Type B pancreatic cell (in vitro differentiated cells): ENCODE data around the gene PAX5. TPM values are rescaled to one million over a fixed set of nuclear protein-coding genes. Genes with fewer than 3 reads are reported as not detected.

Experiments used
- DNase-seq: peaks from one replicate; pipeline ENCODE4 v3.0.0; 2021; ENCODE audit warnings: mixed read lengths; ENCODE audit not compliant: unreplicated experiment; ENCODE audit errors: extremely low spot score
- H3K27ac Mint-ChIP-seq: 2 replicates; pipeline ENCODE4 v1.8.0; 2021; ENCODE audit warnings: mild to moderate bottlenecking, mixed read lengths
- H3K27me3 Mint-ChIP-seq: 2 replicates; pipeline ENCODE4 v1.8.0; 2021; ENCODE audit warnings: mixed read lengths
- H3K36me3 Mint-ChIP-seq: 2 replicates; pipeline ENCODE4 v1.8.0; 2021; ENCODE audit warnings: mixed read lengths
- H3K4me1 Mint-ChIP-seq: one replicate; pipeline ENCODE4 v1.8.0; 2021; ENCODE audit warnings: mixed read lengths; ENCODE audit not compliant: unreplicated experiment
- H3K4me3 Mint-ChIP-seq: 2 replicates; pipeline ENCODE4 v1.8.0; 2021; ENCODE audit warnings: mild to moderate bottlenecking, mixed read lengths
- H3K9me3 Mint-ChIP-seq: 2 replicates; pipeline ENCODE4 v1.8.0; 2021; ENCODE audit warnings: mixed read lengths
- CTCF ChIP-seq: fragments of 200-600 bp; sonication (generic); conservative IDR thresholded peaks from 2 replicates; pipeline ENCODE4 v1.5.0; 2021; ENCODE audit warnings: antibody characterized with exemption, mild to moderate bottlenecking
- total RNA-seq: library from RNA; stranded (reverse); gene quantifications from 2 replicates; pipeline ENCODE4 v1.2.1, GENCODE V29; 2021; ENCODE audit warnings: low replicate concordance

Gene PAX5
- total RNA-seq, 1 donor from 2014 or later = not detected

DNA sequence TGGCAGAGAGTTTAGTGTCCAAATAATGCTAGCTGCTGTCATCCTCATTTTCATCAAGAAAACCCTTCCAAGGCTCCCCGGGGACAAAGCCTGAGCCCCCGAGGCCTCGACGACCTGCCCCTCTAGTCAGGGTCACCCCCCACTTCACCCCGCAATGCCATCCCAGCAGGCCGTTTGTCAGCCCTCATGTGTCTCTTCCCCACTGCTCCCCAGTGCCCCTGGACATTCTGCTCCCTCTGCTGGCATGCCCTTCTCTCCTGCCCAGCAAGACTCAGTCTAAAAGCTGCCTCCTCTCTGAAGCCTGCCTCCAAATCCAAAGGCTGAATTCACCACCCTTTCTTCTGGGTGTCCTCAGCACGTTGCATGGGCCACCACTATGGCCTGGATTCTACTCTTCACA is 59.3 kb downstream of the PAX5 start:
- H3K36me3 Mint-ChIP-seq = no peaks in the 10 kb centered on the region
- H3K4me3 Mint-ChIP-seq = no peak overlapping the region
- peak; percentile 47 for DNase-seq
- peaks cover 59% of the 10 kb centered on the region for H3K27me3 Mint-ChIP-seq
- no peak overlapping the region for H3K27ac Mint-ChIP-seq
- TF ChIP-seq CTCF = no peak
- no peaks in the 10 kb centered on the region for H3K9me3 Mint-ChIP-seq
- H3K4me1 Mint-ChIP-seq = no peaks in the 10 kb centered on the region

DNA sequence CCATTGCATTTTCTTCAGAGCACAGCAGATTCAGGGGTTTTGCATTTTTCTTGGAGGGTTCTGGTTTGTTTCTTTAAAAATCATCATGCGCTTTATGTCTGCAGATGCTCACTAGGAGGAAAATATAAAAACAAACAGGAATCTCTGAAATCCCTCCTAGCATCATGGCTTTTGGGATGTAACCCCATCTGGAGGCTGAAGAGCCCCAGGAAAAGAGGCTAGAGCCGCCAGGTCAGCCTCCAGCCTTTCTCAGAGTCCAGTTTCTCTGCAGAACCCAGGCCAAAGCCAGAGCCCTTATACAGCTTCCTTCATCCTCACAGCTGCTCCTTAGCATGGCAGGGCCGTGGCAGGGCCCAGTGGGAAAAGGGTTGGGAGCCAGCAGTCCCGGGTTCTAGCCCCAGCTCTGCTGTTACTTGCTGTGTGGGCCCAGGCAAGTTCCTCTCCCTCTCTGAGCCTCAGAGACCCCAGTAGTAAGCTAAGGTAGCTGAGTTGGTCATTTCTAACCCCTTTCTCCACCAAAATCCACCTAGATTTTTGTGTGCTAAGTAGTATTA is 62.1 kb downstream of the PAX5 start:
- TF ChIP-seq CTCF = no peak
- no peak overlapping the region for H3K4me3 Mint-ChIP-seq
- no peaks in the 10 kb centered on the region for H3K9me3 Mint-ChIP-seq
- peaks cover 40% of the 10 kb centered on the region for H3K27me3 Mint-ChIP-seq
- no peak overlapping the region for H3K27ac Mint-ChIP-seq
- no peak for DNase-seq
- no peaks in the 10 kb centered on the region for H3K36me3 Mint-ChIP-seq
- H3K4me1 Mint-ChIP-seq = no peaks in the 10 kb centered on the region

DNA sequence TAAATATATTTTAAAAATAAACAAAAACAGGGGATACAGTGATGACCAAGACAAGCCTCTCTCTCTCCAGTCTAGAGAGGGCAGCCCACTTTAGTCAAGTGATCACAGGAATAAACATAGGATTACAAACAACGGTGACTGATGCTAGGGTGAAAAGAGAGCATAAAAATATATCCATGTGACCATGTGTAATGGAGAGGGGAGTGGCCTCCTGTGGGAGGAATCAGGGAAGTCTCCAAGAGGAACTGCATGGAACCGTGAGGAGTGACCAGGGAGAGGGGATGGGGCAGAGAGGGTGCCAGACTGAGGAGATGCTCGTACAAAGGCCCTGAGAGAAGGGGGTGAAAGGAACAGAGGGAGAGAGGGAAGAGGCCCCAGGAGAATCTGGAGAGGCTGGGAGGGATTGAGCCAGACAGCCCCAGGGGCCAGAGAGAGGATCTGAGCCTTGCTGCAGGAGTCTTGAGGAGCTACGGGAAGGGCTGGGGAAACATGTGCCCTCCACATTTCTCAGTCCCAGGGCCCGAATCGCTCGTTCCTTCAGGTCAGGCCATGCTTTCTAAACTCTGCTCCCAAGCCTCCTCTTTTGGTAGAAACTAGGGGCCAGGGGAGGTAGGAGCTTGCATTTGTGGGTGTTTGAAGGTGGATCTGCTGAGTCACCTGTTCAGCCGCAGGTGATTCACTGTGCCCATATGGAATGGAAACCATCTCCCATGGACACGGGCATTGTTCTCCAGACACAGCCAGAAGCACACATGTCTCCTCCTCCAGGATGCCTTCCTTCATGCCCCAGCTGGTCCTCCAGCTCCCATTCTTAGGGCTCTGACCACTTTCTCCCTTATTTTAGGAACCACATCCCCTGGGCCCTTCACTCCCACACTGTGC is 63.8 kb downstream of the PAX5 start:
- DNase-seq = no peak

DNA sequence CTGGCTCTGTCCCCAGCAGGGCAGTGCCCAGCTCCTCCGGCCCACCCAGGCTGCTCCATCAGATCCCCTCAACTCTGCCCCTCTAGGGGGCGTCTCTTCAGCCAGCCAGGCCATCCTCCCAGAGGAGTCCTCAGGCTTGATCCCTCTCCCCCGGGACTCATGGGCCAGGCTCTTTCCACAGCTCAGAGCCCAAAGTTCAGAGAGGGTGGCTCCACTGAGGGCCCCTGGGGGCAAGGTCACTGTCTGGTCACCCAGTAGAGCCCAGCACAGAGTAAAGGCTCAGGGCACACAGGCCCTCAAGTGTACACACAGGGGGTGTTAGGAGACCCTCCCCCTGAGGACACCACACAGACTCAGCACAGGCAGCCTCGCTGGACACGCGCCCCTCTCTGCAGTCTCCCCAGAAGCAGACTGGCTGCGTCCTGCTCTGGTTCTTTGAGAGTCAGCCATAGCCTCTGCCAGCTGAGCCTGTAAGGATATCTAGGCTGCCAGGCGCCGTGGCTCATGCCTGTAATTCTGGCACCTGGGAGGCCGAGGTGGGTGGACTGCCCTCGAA is 64.8 kb downstream of the PAX5 start:
- no peak for TF ChIP-seq CTCF
- no peak for DNase-seq
- peaks cover 20% of the 10 kb centered on the region for H3K27me3 Mint-ChIP-seq

More for the DNA sequence above, 63.8 kb downstream of the PAX5 start:
- TF ChIP-seq CTCF = no peak
- no peaks in the 10 kb centered on the region for H3K9me3 Mint-ChIP-seq
- peaks cover 25% of the 10 kb centered on the region for H3K27me3 Mint-ChIP-seq
- H3K27ac Mint-ChIP-seq = no peak overlapping the region
- no peaks in the 10 kb centered on the region for H3K36me3 Mint-ChIP-seq
- no peak overlapping the region for H3K4me3 Mint-ChIP-seq
- no peaks in the 10 kb centered on the region for H3K4me1 Mint-ChIP-seq

GRCh38 chr9:36968574-36969215 is 65.4 kb downstream of the PAX5 start:
- no peaks in the 10 kb centered on the region for H3K4me1 Mint-ChIP-seq
- no peak overlapping the region for H3K27ac Mint-ChIP-seq
- no peak for TF ChIP-seq CTCF

More for the DNA sequence above, 64.8 kb downstream of the PAX5 start:
- no peak overlapping the region for H3K27ac Mint-ChIP-seq
- no peak overlapping the region for H3K4me3 Mint-ChIP-seq
- H3K4me1 Mint-ChIP-seq = no peaks in the 10 kb centered on the region
- no peaks in the 10 kb centered on the region for H3K9me3 Mint-ChIP-seq
- no peaks in the 10 kb centered on the region for H3K36me3 Mint-ChIP-seq

More at GRCh38 chr9:36968574-36969215, 65.4 kb downstream of the PAX5 start:
- Mint-ChIP-seq H3K27me3 (peaks cover 21% of the 10 kb centered on the region), H3K36me3 (no peaks in the 10 kb centered on the region), H3K9me3 (no peaks in the 10 kb centered on the region), H3K4me3 (no peak overlapping the region)
- DNase-seq = no peak
